Colonic mucosa (tissue), 4 donors: ENCODE results near the gene PGAP2. TPM values are rescaled to one million over a fixed set of nuclear protein-coding genes. Genes with fewer than 3 reads are reported as not detected.

Experiments used
- DNase-seq: peaks from one replicate; pipeline ENCODE4 v3.0.0-alpha.2; 2020
- H3K27ac ChIP-seq: fragments of 200-600 bp; one replicate; pipeline ENCODE4 v1.8.0; 2021
- H3K27me3 ChIP-seq: fragments of 200-600 bp; one replicate; pipeline ENCODE4 v1.8.0; 2021
- H3K36me3 ChIP-seq: fragments of 200-600 bp; one replicate; pipeline ENCODE4 v1.8.0; 2021
- H3K4me1 ChIP-seq: fragments of 200-600 bp; one replicate; pipeline ENCODE4 v1.8.0; 2021; ENCODE audit warnings: mild to moderate bottlenecking
- H3K4me3 ChIP-seq: fragments of 200-600 bp; one replicate; pipeline ENCODE4 v1.8.0; 2021
- H3K9ac ChIP-seq, 2 donors: one replicate each; pipeline ENCODE4 v1.7.0; 2013; ENCODE audit warnings: control low read depth in 2 of 2, low read depth in 2 of 2, low read length in 2 of 2
- H3K9me3 ChIP-seq: fragments of 200-600 bp; one replicate; pipeline ENCODE4 v1.8.0; 2021
- CTCF ChIP-seq: fragments of 200-600 bp; IDR thresholded peaks from one replicate; pipeline ENCODE4 v1.8.0; 2022; ENCODE audit warnings: antibody characterized with exemption, mild to moderate bottlenecking
- intact Hi-C: fragments of 100-400 bp; cut with DNase I; formaldehyde crosslinking; loops from one replicate; pipeline ENCODE4 v1.14.1; 2022
- total RNA-seq, 2 donors: library from RNA; stranded (reverse); fragmentation: NEBNext Ultra II Directional in 1 of 2; extraction: Animal tissue kit (Norgen Biotek cat#: 25700) in 1 of 2; gene quantifications; one replicate each; pipeline ENCODE4 v1.2.1, GENCODE V29; 2021
- donor health status: healthy.
- donor health status: DM: no; HTN: no; CAD: no.
- donor health status: DM: no; HTN: no; CAD: no.

PGAP2 gene
- total RNA-seq, 2 donors from 2014 or later: 21.6 to 29.6 TPM

GRCh38 chr11:3817181-3817800 lies 8.9 kb downstream of the PGAP2 start:
- DNase-seq: no peak
- TF ChIP-seq CTCF: no peak
- Histone ChIP-seq H3K4me1 (no peaks in the 10 kb centered on the region), H3K27me3 (no peaks in the 10 kb centered on the region), H3K36me3 (no peaks in the 10 kb centered on the region), H3K27ac (no peak overlapping the region), H3K4me3 (no peak overlapping the region), H3K9me3 (no peaks in the 10 kb centered on the region), H3K9ac (no peak overlapping the region)
- intact Hi-C loops: no loop called here

- Histone ChIP-seq H3K4me1 (no peaks in the 10 kb centered on the region), H3K27ac (no peak overlapping the region), H3K27me3 (no peaks in the 10 kb centered on the region), H3K4me3 (no peak overlapping the region), H3K9ac (no peak overlapping the region), H3K36me3 (no peaks in the 10 kb centered on the region), H3K9me3 (no peaks in the 10 kb centered on the region)
- TF ChIP-seq CTCF: no peak
- intact Hi-C loops: no loop called here
- DNase-seq: no peak
Observed at GRCh38 chr11:3820971-3821370, 12.6 kb downstream of the PGAP2 start.

GRCh38 chr11:3822312-3822711 lies 14.0 kb downstream of the PGAP2 start:
- H3K9me3 ChIP-seq: no peaks in the 10 kb centered on the region
- intact Hi-C loops: no loop called here
- no peaks in the 10 kb centered on the region for H3K4me1 ChIP-seq
- no peak overlapping the region for H3K4me3 ChIP-seq
- no peak overlapping the region for H3K27ac ChIP-seq
- H3K27me3 ChIP-seq: no peaks in the 10 kb centered on the region
- H3K36me3 ChIP-seq: no peaks in the 10 kb centered on the region
- H3K9ac ChIP-seq: no peak overlapping the region
- no peak for TF ChIP-seq CTCF
- DNase-seq: no peak

- Histone ChIP-seq H3K4me3 (no peak overlapping the region), H3K9me3 (no peaks in the 10 kb centered on the region), H3K9ac (no peak overlapping the region), H3K36me3 (no peaks in the 10 kb centered on the region), H3K27ac (no peak overlapping the region), H3K27me3 (no peaks in the 10 kb centered on the region), H3K4me1 (no peaks in the 10 kb centered on the region)
- no peak for TF ChIP-seq CTCF
- intact Hi-C loops: no loop called here
- no peak for DNase-seq
Observed at GRCh38 chr11:3823303-3823702, 14.9 kb downstream of the PGAP2 start.

- H3K9me3 ChIP-seq: no peaks in the 10 kb centered on the region
- no peak overlapping the region for H3K27ac ChIP-seq
- H3K4me1 ChIP-seq: no peaks in the 10 kb centered on the region
- H3K4me3 ChIP-seq: no peak overlapping the region
- no peaks in the 10 kb centered on the region for H3K36me3 ChIP-seq
- TF ChIP-seq CTCF: no peak
- intact Hi-C loops: no loop called here
- no peak for DNase-seq
- H3K9ac ChIP-seq: no peak overlapping the region
- no peaks in the 10 kb centered on the region for H3K27me3 ChIP-seq
Observed at GRCh38 chr11:3823762-3824506, 15.6 kb downstream of the PGAP2 start.
